A673 (cell line): ENCODE results near the gene NTNG1. TPM values are rescaled to one million over a fixed set of nuclear protein-coding genes. Genes with fewer than 3 reads are reported as not detected.

Experiments used
- BruUV-seq: library from RNA; stranded (reverse); fragments of 400-500 nt; replicated peaks from 2 replicates; lab custom pipeline; 2021; lab: Mats Ljungman, UMichigan
- CTCF ChIA-PET: fragments of 300-600 bp; sonication (Branson Sonifier 250); formaldehyde crosslinking; loops from one replicate; lab custom pipeline; 2022; ENCODE audit warnings: antibody characterized with exemption; lab: Charles Lee
- POLR2A ChIA-PET: fragments of 300-600 bp; sonication (Branson Sonifier 250); formaldehyde crosslinking; loops from one replicate; lab custom pipeline; 2022; ENCODE audit warnings: antibody characterized with exemption; ENCODE audit not compliant: low non-redundant PET; lab: Charles Lee
- DNase-seq: peaks from one replicate; pipeline ENCODE4 v3.0.0-alpha.2; 2015; ENCODE audit warnings: low spot score
- H3K27ac ChIP-seq: fragments of 200-600 bp; sonication (generic); 2 replicates; pipeline ENCODE4 v1.5.1; 2016; ENCODE audit warnings: mixed run types, low read depth, mild to moderate bottlenecking, mixed read lengths, antibody characterized with exemption, low read length; ENCODE audit not compliant: poor library complexity, severe bottlenecking
- H3K27me3 ChIP-seq: fragments of 200-600 bp; sonication (generic); replicated peaks from 2 replicates; pipeline ENCODE4 v1.6.1; 2017; ENCODE audit warnings: mixed run types, low read depth, mild to moderate bottlenecking, mixed read lengths, antibody characterized with exemption, low read length; ENCODE audit not compliant: insufficient read depth, poor library complexity
- H3K36me3 ChIP-seq: fragments of 200-600 bp; sonication (generic); 2 replicates; pipeline ENCODE4 v1.6.1; 2016; ENCODE audit warnings: mixed run types, mild to moderate bottlenecking, mixed read lengths, antibody characterized with exemption, low read length; ENCODE audit not compliant: insufficient read depth, poor library complexity, severe bottlenecking
- H3K4me1 ChIP-seq: fragments of 200-600 bp; sonication (generic); 2 replicates; pipeline ENCODE4 v1.6.1; 2017; ENCODE audit warnings: mixed run types, mild to moderate bottlenecking, mixed read lengths, antibody characterized with exemption, low read length; ENCODE audit not compliant: insufficient read depth, poor library complexity, severe bottlenecking
- H3K4me3 ChIP-seq: fragments of 200-600 bp; sonication (generic); 2 replicates; pipeline ENCODE4 v1.5.1; 2016; ENCODE audit warnings: low read depth, mixed run types, mild to moderate bottlenecking, mixed read lengths, low read length; ENCODE audit not compliant: poor library complexity, severe bottlenecking
- H3K9me3 ChIP-seq: fragments of 200-600 bp; sonication (generic); 2 replicates; pipeline ENCODE4 v1.6.1; 2016; ENCODE audit warnings: mixed run types, low read depth, mild to moderate bottlenecking, mixed read lengths, antibody characterized with exemption, low read length; ENCODE audit not compliant: poor library complexity, severe bottlenecking
- EZH2 ChIP-seq: fragments of 200-600 bp; sonication (generic); IDR thresholded peaks from 2 replicates; pipeline ENCODE4 v1.6.1; 2017; ENCODE audit warnings: borderline replicate concordance, low read depth, mild to moderate bottlenecking, mixed read lengths, antibody characterized with exemption, low read length; ENCODE audit not compliant: poor library complexity, severe bottlenecking
- intact Hi-C: fragments of 100-400 bp; cut with micrococcal nuclease; formaldehyde crosslinking; loops from one replicate; pipeline ENCODE4 v1.10.0; 2022; ENCODE audit not compliant: unreplicated experiment
- total RNA-seq: library from RNA; stranded (reverse); gene quantifications from 2 replicates; pipeline ENCODE4 v1.2.3, GENCODE V29; 2021
- TF ChIP-seq, protein P1 (sequence below): fragments of 300-800, 200-600 bp; sonication (generic); conservative IDR thresholded peaks from 2 replicates; pipeline ENCODE4 v1.5.1; 2017; ENCODE audit warnings: low read depth, mild to moderate bottlenecking, antibody characterized with exemption, low read length, moderate library complexity, mixed read lengths

NTNG1 gene
- total RNA-seq, 1 experiment from 2014 or later, result 91.5 TPM

DNA sequence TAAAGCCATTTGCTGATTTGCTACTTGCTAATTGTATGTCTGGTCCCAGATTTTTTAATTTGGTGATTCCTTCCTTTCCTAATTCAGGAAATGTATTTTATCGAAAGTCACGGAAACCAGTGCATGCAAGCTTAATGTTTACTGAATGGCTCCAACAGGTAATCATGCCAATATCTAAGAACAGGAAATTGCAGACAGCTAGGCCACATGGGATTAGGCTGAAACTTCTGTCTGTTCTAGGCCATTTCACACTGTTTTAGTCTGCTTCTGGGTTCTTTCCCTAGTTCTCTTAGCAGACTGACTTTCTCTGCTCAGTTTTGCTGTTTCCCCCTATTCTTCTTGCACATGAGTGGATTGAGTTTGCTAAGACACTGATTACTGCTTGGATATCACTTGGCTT lies 111.4 kb downstream of the NTNG1 start:
- CTCF ChIA-PET, result interaction anchor here (1.7 kb wide), 1 partner anchor 11 kb away, joined by 7 read pairs; no protein-coding TSS in a partner anchor
- POLR2A ChIA-PET, result no interaction called here
- BruUV-seq, result no TSS peak

DNA sequence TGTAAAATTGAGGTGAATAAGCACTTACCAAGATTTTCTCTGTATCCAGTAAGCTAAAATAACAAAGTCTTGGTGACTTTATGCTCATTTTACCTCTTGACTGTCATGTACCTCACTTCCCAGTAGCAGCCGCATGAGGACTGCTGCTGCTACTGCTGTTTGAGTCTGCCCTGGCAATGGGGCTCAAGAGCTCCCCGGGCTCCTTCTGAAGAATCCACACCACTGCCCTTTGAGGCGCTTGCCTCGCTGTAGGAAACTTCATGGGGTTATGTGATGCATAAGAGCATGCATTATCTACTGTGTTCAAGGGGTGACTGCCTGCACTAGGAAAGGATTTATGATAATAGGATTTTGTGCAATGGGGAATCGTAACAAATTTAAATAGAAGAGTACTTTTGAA lies 113.5 kb downstream of the NTNG1 start:
- no peaks in the 10 kb centered on the region for H3K36me3 ChIP-seq
- peak overlapping the region; percentile 2 for H3K4me3 ChIP-seq
- no peak for TF ChIP-seq EZH2
- TF ChIP-seq, protein P1, sequence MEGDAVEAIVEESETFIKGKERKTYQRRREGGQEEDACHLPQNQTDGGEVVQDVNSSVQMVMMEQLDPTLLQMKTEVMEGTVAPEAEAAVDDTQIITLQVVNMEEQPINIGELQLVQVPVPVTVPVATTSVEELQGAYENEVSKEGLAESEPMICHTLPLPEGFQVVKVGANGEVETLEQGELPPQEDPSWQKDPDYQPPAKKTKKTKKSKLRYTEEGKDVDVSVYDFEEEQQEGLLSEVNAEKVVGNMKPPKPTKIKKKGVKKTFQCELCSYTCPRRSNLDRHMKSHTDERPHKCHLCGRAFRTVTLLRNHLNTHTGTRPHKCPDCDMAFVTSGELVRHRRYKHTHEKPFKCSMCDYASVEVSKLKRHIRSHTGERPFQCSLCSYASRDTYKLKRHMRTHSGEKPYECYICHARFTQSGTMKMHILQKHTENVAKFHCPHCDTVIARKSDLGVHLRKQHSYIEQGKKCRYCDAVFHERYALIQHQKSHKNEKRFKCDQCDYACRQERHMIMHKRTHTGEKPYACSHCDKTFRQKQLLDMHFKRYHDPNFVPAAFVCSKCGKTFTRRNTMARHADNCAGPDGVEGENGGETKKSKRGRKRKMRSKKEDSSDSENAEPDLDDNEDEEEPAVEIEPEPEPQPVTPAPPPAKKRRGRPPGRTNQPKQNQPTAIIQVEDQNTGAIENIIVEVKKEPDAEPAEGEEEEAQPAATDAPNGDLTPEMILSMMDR, result peak; percentile 28; the same call in 1 of the 2 replicates
- no peaks in the 10 kb centered on the region for H3K27me3 ChIP-seq
- peak overlapping the region; percentile 86 for H3K27ac ChIP-seq
- DNase-seq, result peak; percentile 90
- CTCF ChIA-PET, result no interaction called here
- intact Hi-C loops, result loop anchor here (5.0 kb wide), 1 partner anchor 82 kb away; no protein-coding TSS in a partner anchor
- BruUV-seq, result no TSS peak
- H3K4me1 ChIP-seq, result peaks cover 100% of the 10 kb centered on the region
- POLR2A ChIA-PET, result interaction anchor here (0.6 kb wide), 1 partner anchor 1543 kb away, joined by 4 read pairs; no protein-coding TSS in a partner anchor
- H3K9me3 ChIP-seq, result no peaks in the 10 kb centered on the region

More for the DNA sequence above, 111.4 kb downstream of the NTNG1 start:
- Histone ChIP-seq H3K36me3 (no peaks in the 10 kb centered on the region), H3K4me1 (peaks cover 91% of the 10 kb centered on the region), H3K27ac (peak overlapping the region; percentile 86), H3K9me3 (no peaks in the 10 kb centered on the region), H3K27me3 (no peaks in the 10 kb centered on the region), H3K4me3 (no peak overlapping the region)
- DNase-seq, result peak; percentile 90
- intact Hi-C loops, result loop anchor here (5.0 kb wide), 1 partner anchor 80 kb away; no protein-coding TSS in a partner anchor
- TF ChIP-seq, protein P1, result no peak
- TF ChIP-seq EZH2, result no peak

DNA sequence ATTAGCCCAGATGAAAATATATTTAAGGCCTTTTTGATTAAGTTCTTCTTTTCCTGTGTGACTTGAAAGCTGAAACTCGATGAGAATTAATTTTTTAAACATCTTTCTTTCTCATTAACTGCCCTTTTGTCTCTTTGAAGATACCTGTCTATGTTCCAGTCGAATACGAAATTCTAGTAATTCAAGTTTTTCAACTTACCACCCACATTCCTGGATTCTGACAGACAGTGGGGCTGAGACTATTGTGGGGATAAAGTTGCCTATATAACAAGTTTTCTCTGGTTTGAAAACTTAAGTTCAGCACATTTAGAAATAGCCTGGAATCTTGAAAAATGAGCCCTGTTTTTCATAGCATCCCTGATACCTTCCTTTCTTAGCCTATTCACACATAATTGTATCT lies 114.6 kb downstream of the NTNG1 start:
- BruUV-seq, result no TSS peak
- H3K36me3 ChIP-seq, result no peaks in the 10 kb centered on the region
- CTCF ChIA-PET, result no interaction called here
- no peaks in the 10 kb centered on the region for H3K27me3 ChIP-seq
- H3K4me3 ChIP-seq, result no peak overlapping the region
- no peak for DNase-seq
- intact Hi-C loops, result no loop called here
- H3K9me3 ChIP-seq, result no peaks in the 10 kb centered on the region
- POLR2A ChIA-PET, result no interaction called here
- peaks cover 98% of the 10 kb centered on the region for H3K4me1 ChIP-seq
- peak overlapping the region; percentile 86 for H3K27ac ChIP-seq
- TF ChIP-seq, protein P1, result no peak
- no peak for TF ChIP-seq EZH2
